Measurements from ENCODE around the gene TMEM109. TPM values are rescaled to one million over a fixed set of nuclear protein-coding genes. Genes with fewer than 3 reads are reported as not detected.
"Not testable (repeated sequence)": the region's sequence is repeated elsewhere in the genome, so short reads cannot be mapped to it uniquely, and the experiment has no call there.

The TMEM109 gene
- total RNA-seq, 1 donor, result 44.1 TPM

DNA sequence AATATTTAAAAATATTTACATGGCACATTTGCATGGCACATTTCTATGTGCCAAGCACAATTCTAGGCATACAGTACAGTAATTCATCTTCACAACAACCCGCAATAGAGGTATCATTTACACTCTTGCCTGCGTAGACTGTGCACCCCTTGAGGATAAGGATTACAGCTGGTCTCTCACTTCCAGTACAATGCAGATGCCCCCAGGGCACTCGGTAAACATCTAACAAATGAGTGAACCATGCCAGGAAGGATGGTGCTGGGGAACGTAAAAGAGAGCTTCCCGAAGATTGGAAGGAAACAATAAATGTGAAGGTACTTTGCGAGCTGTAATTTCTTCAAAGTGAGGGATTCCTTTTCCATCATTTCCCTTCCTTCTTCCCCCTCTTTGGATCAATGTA, 8.9 kb upstream of the TMEM109 start:
- TF ChIP-seq, protein P1, sequence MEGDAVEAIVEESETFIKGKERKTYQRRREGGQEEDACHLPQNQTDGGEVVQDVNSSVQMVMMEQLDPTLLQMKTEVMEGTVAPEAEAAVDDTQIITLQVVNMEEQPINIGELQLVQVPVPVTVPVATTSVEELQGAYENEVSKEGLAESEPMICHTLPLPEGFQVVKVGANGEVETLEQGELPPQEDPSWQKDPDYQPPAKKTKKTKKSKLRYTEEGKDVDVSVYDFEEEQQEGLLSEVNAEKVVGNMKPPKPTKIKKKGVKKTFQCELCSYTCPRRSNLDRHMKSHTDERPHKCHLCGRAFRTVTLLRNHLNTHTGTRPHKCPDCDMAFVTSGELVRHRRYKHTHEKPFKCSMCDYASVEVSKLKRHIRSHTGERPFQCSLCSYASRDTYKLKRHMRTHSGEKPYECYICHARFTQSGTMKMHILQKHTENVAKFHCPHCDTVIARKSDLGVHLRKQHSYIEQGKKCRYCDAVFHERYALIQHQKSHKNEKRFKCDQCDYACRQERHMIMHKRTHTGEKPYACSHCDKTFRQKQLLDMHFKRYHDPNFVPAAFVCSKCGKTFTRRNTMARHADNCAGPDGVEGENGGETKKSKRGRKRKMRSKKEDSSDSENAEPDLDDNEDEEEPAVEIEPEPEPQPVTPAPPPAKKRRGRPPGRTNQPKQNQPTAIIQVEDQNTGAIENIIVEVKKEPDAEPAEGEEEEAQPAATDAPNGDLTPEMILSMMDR (IDR thresholded peaks at IDR 0.05; ENCODE audit: insufficient read depth, low read length), result no peak
- no peak for DNase-seq (ENCODE audit: low read depth)
- peak overlapping the region; percentile 95 for H3K4me3 ChIP-seq (ENCODE audit: low read depth, low read length)

DNA sequence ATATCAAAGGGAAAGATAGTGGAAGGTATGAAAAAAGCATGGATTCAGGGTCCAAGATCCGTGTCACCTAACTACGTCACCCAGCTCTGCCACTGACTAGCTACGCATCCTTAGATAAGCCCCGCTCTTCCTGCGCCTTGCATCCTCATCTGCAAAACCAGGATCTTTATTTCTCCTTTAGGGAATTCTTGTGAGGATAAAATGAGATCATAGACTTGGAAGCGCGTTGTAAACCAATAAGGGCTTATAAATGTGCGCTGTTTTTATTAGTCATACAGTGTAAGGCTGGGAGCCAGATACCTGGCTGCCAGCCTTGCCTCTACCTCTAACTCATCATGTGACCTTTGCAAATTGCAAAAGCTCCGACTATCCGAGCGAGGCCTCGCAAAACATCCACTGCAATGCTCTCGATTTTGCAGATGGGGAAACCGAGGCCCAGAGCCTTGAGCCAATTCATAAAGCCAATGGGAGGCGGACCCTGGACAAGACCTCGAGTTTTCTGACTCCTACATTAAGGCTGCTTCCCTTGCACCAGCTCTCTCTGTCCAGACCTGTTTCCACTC, 8.3 kb upstream of the TMEM109 start:
- TF ChIP-seq, protein P1 (IDR thresholded peaks at IDR 0.05; ENCODE audit: insufficient read depth, low read length), result no peak
- peak overlapping the region; percentile 95 for H3K4me3 ChIP-seq (ENCODE audit: low read depth, low read length)
- peak; percentile 62 for DNase-seq (ENCODE audit: low read depth)

DNA sequence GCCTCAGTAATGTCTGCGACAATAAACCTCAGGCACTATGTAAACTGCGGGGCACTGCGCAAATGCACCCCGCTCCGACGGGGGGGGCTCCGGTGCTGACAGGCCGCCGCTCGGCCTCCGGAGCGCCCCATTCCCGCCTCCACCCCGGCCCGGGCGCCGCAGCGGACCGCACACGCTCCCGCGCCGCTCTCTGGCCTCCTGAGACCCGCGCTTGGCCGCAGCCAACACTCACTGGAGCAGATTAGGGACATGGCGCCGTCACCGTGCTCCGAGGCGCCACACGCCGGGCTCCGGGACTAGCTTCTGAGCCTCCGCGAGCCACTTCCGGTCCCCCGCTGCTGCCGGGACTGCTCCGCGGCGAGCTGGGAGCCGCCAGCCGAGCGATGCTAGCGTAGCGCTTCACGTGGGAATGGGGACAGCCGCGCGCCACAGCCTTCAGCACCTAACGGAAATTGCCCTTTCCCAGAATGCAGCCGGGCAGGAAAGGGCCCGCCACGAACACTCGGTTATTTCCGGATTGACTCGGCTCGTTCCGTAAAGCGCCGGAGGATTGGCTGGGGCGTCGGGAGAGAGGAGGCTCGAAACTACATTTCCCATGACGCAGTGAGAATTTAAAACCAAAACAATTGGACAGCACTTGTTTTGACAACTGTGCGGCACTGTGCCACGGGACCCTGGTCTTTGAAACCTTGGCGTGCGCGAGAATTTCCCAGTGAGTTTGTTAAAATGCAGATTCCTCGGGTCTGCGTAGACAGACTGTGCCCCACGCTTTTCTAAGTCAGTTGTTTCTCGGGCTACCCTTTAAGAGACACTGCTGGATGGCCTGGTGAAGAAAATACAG, 7.6 kb upstream of the TMEM109 start, which contains the start of gene PRPF19:
Gene PRPF19 (minus strand): TSS at position 454 of the 841 bp plus-strand sequence. CDS start 203 bp downstream, at position 251.
- DNase-seq (ENCODE audit: low read depth), result peak; percentile 93
- H3K4me3 ChIP-seq (ENCODE audit: low read depth, low read length), result peak within 1 kb of the TSS; percentile 95
- TF ChIP-seq, protein P1 (IDR thresholded peaks at IDR 0.05; ENCODE audit: insufficient read depth, low read length), result no peak

DNA sequence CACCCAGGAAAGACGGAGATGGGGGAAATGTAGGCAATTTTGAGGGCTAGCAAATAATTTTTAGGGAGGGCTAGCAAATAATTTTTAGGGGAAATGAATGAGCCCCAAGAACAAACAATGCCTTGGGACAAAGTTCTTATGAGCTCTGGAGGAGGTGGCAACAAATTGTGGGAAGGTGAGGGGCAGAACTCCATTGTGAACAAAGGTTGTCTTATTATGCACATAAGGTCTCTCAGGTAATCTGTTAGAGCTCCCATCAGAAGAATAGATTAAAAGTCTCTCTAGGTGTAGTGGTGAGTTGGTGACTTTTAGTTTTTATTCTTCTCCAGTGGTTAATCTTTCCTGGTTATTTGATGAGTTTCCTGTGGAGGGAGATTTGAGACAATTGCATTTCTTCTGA, 5.2 kb upstream of the TMEM109 start:
- DNase-seq (ENCODE audit: low read depth), result no peak
- H3K4me3 ChIP-seq (ENCODE audit: low read depth, low read length), result no peak overlapping the region

DNA sequence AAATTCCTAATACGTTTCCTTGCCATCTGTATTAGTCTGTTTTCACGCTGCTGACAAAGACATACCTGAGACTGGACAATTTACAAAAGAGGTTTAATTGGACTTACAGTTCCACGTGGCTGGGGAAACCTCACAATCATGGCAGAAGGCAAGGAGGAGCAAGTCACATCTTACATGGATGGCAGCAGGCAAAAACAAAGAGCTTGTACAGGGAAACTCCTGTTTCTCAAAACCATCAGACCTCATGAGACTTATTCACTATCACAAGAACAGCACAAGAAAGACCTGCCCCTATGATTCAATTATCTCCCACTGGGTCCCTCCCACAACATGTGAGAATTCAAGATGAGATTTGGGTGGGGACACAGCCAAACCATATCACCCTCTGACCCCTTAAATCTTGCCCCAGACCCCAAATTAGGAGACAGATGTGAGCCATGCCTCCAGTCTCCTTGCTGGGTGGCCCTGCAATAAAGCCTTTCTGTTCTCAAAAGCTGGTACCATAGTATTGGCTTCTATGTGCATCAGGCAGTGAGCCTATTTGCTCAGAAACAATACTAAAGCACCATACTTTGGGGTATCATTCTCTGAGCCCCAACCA, 4.2 kb upstream of the TMEM109 start:
- DNase-seq (ENCODE audit: low read depth), result not testable (repeated sequence)

More for the DNA sequence above, 5.2 kb upstream of the TMEM109 start:
- TF ChIP-seq, protein P1 (IDR thresholded peaks at IDR 0.05; ENCODE audit: insufficient read depth, low read length), result no peak

DNA sequence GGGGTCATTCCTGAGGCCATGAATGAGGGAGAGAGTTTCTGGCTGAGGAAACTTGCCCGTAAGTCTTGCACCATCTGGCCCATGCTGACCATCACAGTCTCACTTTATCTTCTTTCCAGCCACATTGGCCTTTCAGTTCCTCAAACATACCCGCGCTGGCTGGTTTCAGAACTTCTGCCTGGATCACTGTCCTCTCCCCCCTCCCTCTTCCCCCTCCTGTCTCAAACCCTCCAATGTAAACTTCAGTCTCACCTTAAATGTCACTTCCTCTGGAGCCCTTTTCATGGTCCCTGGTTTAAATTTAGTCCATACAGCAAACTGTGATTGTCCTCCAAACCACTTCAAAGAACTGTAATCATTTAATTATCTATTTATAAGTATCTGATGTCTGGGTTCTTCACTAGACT, 3.7 kb upstream of the TMEM109 start:
- no peak overlapping the region for H3K4me3 ChIP-seq (ENCODE audit: low read depth, low read length)
- TF ChIP-seq, protein P1 (IDR thresholded peaks at IDR 0.05; ENCODE audit: insufficient read depth, low read length), result no peak
- no peak for DNase-seq (ENCODE audit: low read depth)

More for the DNA sequence above, 4.2 kb upstream of the TMEM109 start:
- not testable (repeated sequence) for H3K4me3 ChIP-seq (ENCODE audit: low read depth, low read length)
